CD4-positive, CD25-positive, alpha-beta regulatory T cell (primary cell): Measurements from ENCODE around the gene EHD1. TPM values are rescaled to one million over a fixed set of nuclear protein-coding genes. Genes with fewer than 3 reads are reported as not detected.
"Not testable (repeated sequence)": the region's sequence is repeated elsewhere in the genome, so short reads cannot be mapped to it uniquely, and the experiment has no call there.

Source experiments
- ATAC-seq, 2 donors: fragments of 150-1000 bp; cut with Tn5 transposase; one replicate each; pipeline ENCODE4 v1.10.0; 2021; ENCODE audit warnings: low read depth in 2 of 2, moderate number of reproducible peaks in 2 of 2, moderate library complexity in 1 of 2
- DNase-seq, 3 donors: peaks; one replicate each; pipeline versions ENCODE4 v3.0.0 to v3.0.0-alpha.2; 2012 to 2022; ENCODE audit warnings: mixed read lengths in 1 of 3
- H3K27ac ChIP-seq: one replicate; pipeline ENCODE4 v1.7.0; 2013; ENCODE audit warnings: mild to moderate bottlenecking, low read length; ENCODE audit not compliant: insufficient read depth, poor library complexity, severe bottlenecking
- H3K27me3 ChIP-seq: one replicate; pipeline ENCODE4 v1.7.0; 2013; ENCODE audit warnings: low read length; ENCODE audit not compliant: control insufficient read depth, insufficient read depth
- H3K36me3 ChIP-seq: one replicate; pipeline ENCODE4 v1.7.0; 2013; ENCODE audit warnings: mild to moderate bottlenecking, low read length, moderate library complexity; ENCODE audit not compliant: control insufficient read depth, insufficient read depth
- H3K4me1 ChIP-seq: 2 replicates; pipeline ENCODE4 v1.7.0; 2013; ENCODE audit warnings: mild to moderate bottlenecking, low read length; ENCODE audit not compliant: insufficient read depth, control insufficient read depth, poor library complexity, severe bottlenecking
- H3K4me3 ChIP-seq: one replicate; pipeline ENCODE4 v1.7.0; 2013; ENCODE audit warnings: low read depth, mild to moderate bottlenecking, low read length, moderate library complexity
- H3K9me3 ChIP-seq, 2 experiments: 1 replicate in 1 of 2; 2 replicates in 1 of 2; pipeline ENCODE4 v1.7.0; 2013; ENCODE audit warnings: low read length in 2 of 2, mild to moderate bottlenecking in 1 of 2, moderate library complexity in 1 of 2; ENCODE audit not compliant: control insufficient read depth in 2 of 2
- H3K27ac Mint-ChIP-seq, 3 donors: one replicate each; pipeline ENCODE4 v1.8.0; 2020 to 2022; ENCODE audit warnings: mild to moderate bottlenecking in 3 of 3, mixed read lengths in 3 of 3, moderate library complexity in 2 of 3
- H3K27me3 Mint-ChIP-seq: one replicate; pipeline ENCODE4 v1.8.0; 2022; ENCODE audit warnings: mild to moderate bottlenecking, mixed read lengths
- H3K36me3 Mint-ChIP-seq: one replicate; pipeline ENCODE4 v1.8.0; 2020; ENCODE audit warnings: mixed read lengths
- H3K4me1 Mint-ChIP-seq, 4 donors: one replicate each; pipeline ENCODE4 v1.8.0; 2020 to 2022; ENCODE audit warnings: mixed read lengths in 4 of 4, mild to moderate bottlenecking in 1 of 4
- H3K4me3 Mint-ChIP-seq, 4 donors: one replicate each; pipeline ENCODE4 v1.8.0; 2020 to 2022; ENCODE audit warnings: mild to moderate bottlenecking in 4 of 4, mixed read lengths in 4 of 4, moderate library complexity in 3 of 4
- H3K9me3 Mint-ChIP-seq, 7 donors: one replicate each; pipeline ENCODE4 v1.8.0; 2020 to 2022; ENCODE audit warnings: mixed read lengths in 7 of 7, mild to moderate bottlenecking in 3 of 7, moderate library complexity in 2 of 7
- polyA plus RNA-seq, 4 donors: library from polyadenylated mRNA; unstranded; fragments of 300-500 nt; fragmentation: Illumina TruSeq; gene quantifications; one replicate each; pipeline ENCODE4 v1.2.3, GENCODE V29; 2021
- total RNA-seq: library from RNA; stranded (reverse); gene quantifications from one replicate; pipeline ENCODE4 v1.2.3, GENCODE V29; 2022

Gene EHD1
- total and polyA plus RNA-seq, 5 donors from 2014 or later: 180 to 223 (median 184) TPM

GRCh38 chr11:64846998-64847666 lies 31.3 kb downstream of the EHD1 start:
- Histone ChIP-seq H3K27ac (peak overlapping the region; percentile 55), H3K27me3 (no peaks in the 10 kb centered on the region), H3K9me3 (no peaks in the 10 kb centered on the region), H3K4me1 (peaks cover 67% of the 10 kb centered on the region), H3K4me3 (no peak overlapping the region), H3K36me3 (no peaks in the 10 kb centered on the region)
- Mint-ChIP-seq H3K9me3 (no peaks in the 10 kb centered on the region), H3K27ac (peak overlapping the region in 1 of 3 donors; percentile 59), H3K36me3 (no peaks in the 10 kb centered on the region), H3K27me3 (peaks cover 4% of the 10 kb centered on the region), H3K4me3 (peak overlapping the region; percentile 46 to 93 (median 58)), H3K4me1 (peaks cover 0 to 66% (median 37%) of the 10 kb centered on the region in 4 donors)
- DNase-seq: peak; percentile 86 to 88 (median 88)
- ATAC-seq: peak; percentile 65 to 68

- Mint-ChIP-seq H3K27ac (peak overlapping the region in 1 of 3 donors; percentile 69), H3K4me3 (peak overlapping the region in 1 of 4 donors; percentile 19)
- H3K4me1 ChIP-seq: peaks cover 53% of the 10 kb centered on the region
These were observed 32.7 kb downstream of the EHD1 start for GRCh38 chr11:64845776-64846129.

GRCh38 chr11:64845129-64845775 lies 33.2 kb downstream of the EHD1 start:
- ATAC-seq (no peak), DNase-seq (no peak)
- Mint-ChIP-seq H3K9me3 (no peaks in the 10 kb centered on the region), H3K4me1 (peaks cover 0 to 49% (median 24%) of the 10 kb centered on the region in 4 donors), H3K27ac (peak overlapping the region in 2 of 3 donors; percentile 69 to 93), H3K4me3 (peak overlapping the region; percentile 48 to 85 (median 69)), H3K27me3 (peaks cover 8% of the 10 kb centered on the region), H3K36me3 (no peaks in the 10 kb centered on the region)
- H3K36me3 ChIP-seq: no peaks in the 10 kb centered on the region
- H3K27ac ChIP-seq: peak overlapping the region; percentile 71
- peaks cover 49% of the 10 kb centered on the region for H3K4me1 ChIP-seq
- no peaks in the 10 kb centered on the region for H3K27me3 ChIP-seq
- H3K4me3 ChIP-seq: no peak overlapping the region
- H3K9me3 ChIP-seq: no peaks in the 10 kb centered on the region

More at GRCh38 chr11:64845776-64846129, 32.7 kb downstream of the EHD1 start:
- H3K36me3 Mint-ChIP-seq, H3K36me3 ChIP-seq, ATAC-seq, H3K27ac ChIP-seq, H3K27me3 ChIP-seq, H3K27me3 Mint-ChIP-seq, H3K9me3 ChIP-seq, H3K9me3 Mint-ChIP-seq, DNase-seq, H3K4me3 ChIP-seq: not testable (repeated sequence)
- H3K4me1 Mint-ChIP-seq: peaks cover 0 to 52% (median 26%) of the 10 kb centered on the region in 4 donors

GRCh38 chr11:64844330-64845128 lies 33.9 kb downstream of the EHD1 start, which contains the start of gene CDC42BPG:
Gene CDC42BPG, minus strand, starts transcription at chr11:64844653. Its CDS starts 84 bp downstream, at chr11:64844569.
- H3K27me3 ChIP-seq: no peaks in the 10 kb centered on the region
- peaks cover 1% of the 10 kb centered on the region for H3K36me3 Mint-ChIP-seq
- H3K9me3 Mint-ChIP-seq: no peaks in the 10 kb centered on the region
- H3K4me3 Mint-ChIP-seq: peak within 1 kb of the TSS; percentile 80 to 93 (median 86)
- no peak within 1 kb of the TSS for H3K4me3 ChIP-seq
- H3K4me1 ChIP-seq: peaks cover 41% of the 10 kb centered on the region
- ATAC-seq (peak; percentile 71 to 74), DNase-seq (peak; percentile 76)
- peaks cover 8% of the 10 kb centered on the region for H3K27me3 Mint-ChIP-seq
- H3K27ac Mint-ChIP-seq: peak within 1 kb of the TSS in 2 of 3 donors; percentile 69 to 94
- H3K36me3 ChIP-seq: no peaks in the 10 kb centered on the region
- peaks cover 0 to 42% (median 22%) of the 10 kb centered on the region in 4 donors for H3K4me1 Mint-ChIP-seq
- H3K9me3 ChIP-seq: no peaks in the 10 kb centered on the region
- peak within 1 kb of the TSS; percentile 71 for H3K27ac ChIP-seq

- Histone ChIP-seq H3K27me3 (no peaks in the 10 kb centered on the region), H3K9me3 (no peaks in the 10 kb centered on the region), H3K4me3 (no peak overlapping the region), H3K4me1 (peaks cover 34% of the 10 kb centered on the region), H3K36me3 (no peaks in the 10 kb centered on the region), H3K27ac (no peak overlapping the region)
- ATAC-seq: no peak
- DNase-seq: no peak
- Mint-ChIP-seq H3K36me3 (peaks cover 4% of the 10 kb centered on the region), H3K4me1 (peaks cover 0 to 35% (median 20%) of the 10 kb centered on the region in 4 donors), H3K4me3 (peak overlapping the region; percentile 80 to 93 (median 86)), H3K27me3 (peaks cover 8% of the 10 kb centered on the region), H3K9me3 (no peaks in the 10 kb centered on the region), H3K27ac (peak overlapping the region in 2 of 3 donors; percentile 32 to 94)
These were observed 34.6 kb downstream of the EHD1 start for GRCh38 chr11:64843686-64844329.

GRCh38 chr11:64842851-64843685 lies 35.4 kb downstream of the EHD1 start:
- peak overlapping the region in 3 of 4 donors; percentile 58 to 85 (median 71) for H3K4me3 Mint-ChIP-seq
- ATAC-seq: no peak

More at GRCh38 chr11:64842851-64843685, 35.4 kb downstream of the EHD1 start:
- Histone ChIP-seq H3K4me1 (peaks cover 27% of the 10 kb centered on the region), H3K9me3 (no peaks in the 10 kb centered on the region), H3K27ac (no peak overlapping the region), H3K36me3 (no peaks in the 10 kb centered on the region), H3K4me3 (no peak overlapping the region), H3K27me3 (no peaks in the 10 kb centered on the region)
- Mint-ChIP-seq H3K9me3 (no peaks in the 10 kb centered on the region), H3K36me3 (peaks cover 4% of the 10 kb centered on the region), H3K4me1 (peaks cover 0 to 27% (median 14%) of the 10 kb centered on the region in 4 donors), H3K27me3 (peaks cover 8% of the 10 kb centered on the region), H3K27ac (no peak overlapping the region)
- no peak for DNase-seq
